Panc1 (cell line): Measurements from ENCODE around the gene AGR3. TPM values are rescaled to one million over a fixed set of nuclear protein-coding genes. Genes with fewer than 3 reads are reported as not detected.

Source experiments
- ATAC-seq: fragments of 200-7000 bp; cut with Tn5 transposase; 2 replicates; pipeline ENCODE4 v1.9.1; 2020; ENCODE audit warnings: mild to moderate bottlenecking, moderate library complexity
- BruUV-seq: library from RNA; stranded (reverse); fragments of 400-500 nt; replicated peaks from 2 replicates; lab custom pipeline; 2021; lab: Mats Ljungman, UMichigan
- CTCF ChIA-PET: fragments of 300-600 bp; sonication (Branson Sonifier 250); formaldehyde crosslinking; loops from one replicate; lab custom pipeline; 2022; ENCODE audit warnings: antibody characterized with exemption; lab: Charles Lee
- POLR2A ChIA-PET: fragments of 300-600 bp; sonication (Branson Sonifier 250); formaldehyde crosslinking; loops from one replicate; lab custom pipeline; 2022; ENCODE audit warnings: antibody characterized with exemption; lab: Charles Lee
- DNase-seq: peaks from one replicate; pipeline ENCODE4 v3.0.0-alpha.2; 2010; ENCODE audit warnings: low read depth, low spot score
- H3K27ac ChIP-seq: 2 replicates; pipeline ENCODE4 v1.5.1; 2011; ENCODE audit warnings: mild to moderate bottlenecking, low read length, inconsistent platforms
- H3K27me3 ChIP-seq: fragments of 200-500 bp; sonication (Bioruptor generic); 2 replicates; pipeline ENCODE4 v1.6.0; 2014; ENCODE audit warnings: low read length, inconsistent platforms; ENCODE audit not compliant: control insufficient read depth, insufficient read depth
- H3K36me3 ChIP-seq: fragments of 200-500 bp; sonication (Bioruptor generic); 2 replicates; pipeline ENCODE4 v1.5.1; 2014; ENCODE audit warnings: inconsistent platforms, mild to moderate bottlenecking, low read length, moderate library complexity; ENCODE audit not compliant: control insufficient read depth, insufficient read depth
- H3K4me1 ChIP-seq: 2 replicates; pipeline ENCODE4 v1.5.1; 2011; ENCODE audit warnings: inconsistent platforms, mild to moderate bottlenecking, low read length, moderate library complexity; ENCODE audit not compliant: control insufficient read depth, insufficient read depth
- H3K4me3 ChIP-seq, 2 experiments: 2 replicates each; pipeline ENCODE4 v1.5.1; 2011 to 2012; ENCODE audit warnings: low read depth in 2 of 2, low read length in 2 of 2, mild to moderate bottlenecking in 2 of 2, inconsistent platforms in 1 of 2, moderate library complexity in 1 of 2
- H3K9me3 ChIP-seq: fragments of 200-500 bp; sonication (Bioruptor generic); 2 replicates; pipeline ENCODE4 v1.5.1; 2014; ENCODE audit warnings: low read depth, mild to moderate bottlenecking, inconsistent platforms, low read length, moderate library complexity; ENCODE audit not compliant: control insufficient read depth, insufficient read depth
- CTCF ChIP-seq: fragments of 450-650 bp; IDR thresholded peaks from 2 replicates; pipeline ENCODE4 v1.5.1; 2017; ENCODE audit warnings: mild to moderate bottlenecking
- POLR2AphosphoS5 ChIP-seq: IDR thresholded peaks from 2 replicates; pipeline ENCODE4 v1.6.1; 2012; ENCODE audit warnings: mild to moderate bottlenecking, low read depth, low read length, moderate library complexity
- REST ChIP-seq, 2 experiments: IDR thresholded peaks; 2 replicates each; pipeline ENCODE4 v1.6.1; 2011 to 2012; ENCODE audit warnings: low read depth in 2 of 2, control low read depth in 1 of 2, low read length in 1 of 2, mild to moderate bottlenecking in 1 of 2, moderate library complexity in 1 of 2; ENCODE audit not compliant: insufficient read depth in 1 of 2
- SIN3A ChIP-seq: IDR thresholded peaks from 2 replicates; pipeline ENCODE4 v1.6.1; 2012; ENCODE audit warnings: low read depth, mild to moderate bottlenecking, low read length, moderate library complexity, borderline replicate concordance; ENCODE audit not compliant: insufficient read depth
- TCF7L2 ChIP-seq: IDR thresholded peaks from 2 replicates; pipeline ENCODE4 v1.6.1; 2011; ENCODE audit warnings: mild to moderate bottlenecking, low read depth, low read length, inconsistent platforms
- in situ Hi-C: cut with HindIII; loops from 2 replicates; pipeline ENCODE4 v1.10.0; 2016; ENCODE audit warnings: low sequenced_read_pairs, low pct_unique_long_range_greater_than_20kb
- intact Hi-C: fragments of 100-400 bp; cut with micrococcal nuclease; formaldehyde crosslinking; loops from one replicate; pipeline ENCODE4 v1.10.0; 2022; ENCODE audit not compliant: unreplicated experiment
- total RNA-seq: library from RNA; stranded (reverse); gene quantifications from one replicate; pipeline ENCODE4 v1.2.1, GENCODE V29; 2021; ENCODE audit not compliant: unreplicated experiment

Gene AGR3
- total RNA-seq, 1 experiment from 2014 or later: not detected

DNA sequence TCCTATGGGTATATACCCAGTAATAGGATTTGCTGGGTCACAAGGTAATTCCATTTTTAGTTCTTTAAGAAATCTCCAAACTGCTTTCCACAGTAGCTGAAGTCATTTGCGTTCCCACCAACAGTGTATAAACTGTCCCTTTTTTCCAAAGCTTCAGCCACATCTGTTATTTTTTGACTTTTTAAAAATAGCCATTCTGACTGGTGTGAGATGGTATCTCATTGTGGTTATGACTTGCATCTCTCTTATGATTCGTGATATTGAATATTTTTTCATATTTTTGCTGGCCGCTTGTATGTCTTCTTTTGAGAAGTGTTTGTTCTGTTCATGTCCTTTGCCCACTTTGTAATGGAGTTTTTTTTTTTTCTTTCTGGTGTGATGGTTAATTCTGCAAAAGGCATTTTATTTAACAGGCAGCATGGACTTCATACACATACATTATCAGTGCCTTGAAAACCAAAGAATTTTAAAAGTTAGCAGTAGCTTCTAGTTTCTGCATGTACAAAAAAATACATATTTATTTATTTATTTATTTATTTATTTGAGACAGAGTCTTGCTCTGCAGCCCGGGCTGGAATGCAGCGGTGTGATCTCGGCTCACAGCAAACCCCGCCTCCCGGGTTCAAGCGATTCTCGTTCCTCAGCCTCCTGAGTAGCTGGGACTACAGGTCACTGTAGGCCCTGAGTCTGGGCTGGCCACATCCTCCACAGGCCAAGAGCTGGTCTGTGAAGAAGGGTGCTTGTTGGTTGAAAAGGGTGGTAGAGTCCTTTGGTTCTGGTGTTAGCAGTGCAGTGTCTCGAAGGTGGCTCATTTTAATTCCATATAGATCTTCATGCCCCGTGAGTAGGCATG is 32.3 kb downstream of the AGR3 start:
- POLR2A ChIA-PET: interaction anchor here (0.7 kb wide), 1 partner anchor 151 kb away, joined by 5 read pairs; no protein-coding TSS in a partner anchor
- BruUV-seq: no TSS peak
- Histone ChIP-seq H3K27me3 (no peaks in the 10 kb centered on the region), H3K27ac (peak overlapping the region; percentile 95; the same call in 1 of the 2 replicates), H3K9me3 (no peaks in the 10 kb centered on the region), H3K4me1 (peaks cover 24% of the 10 kb centered on the region), H3K4me3 (no peak overlapping the region), H3K36me3 (no peaks in the 10 kb centered on the region)
- TF ChIP-seq POLR2AphosphoS5 (no peak), REST (IDR thresholded peaks at IDR 0.05; ENCODE audit: insufficient read depth in 1 of 2, low read depth in 2 of 2, low read length in 1 of 2) (no peak), SIN3A (no peak), TCF7L2 (no peak), CTCF (no peak)
- intact Hi-C loops (no loop called here), in situ Hi-C loops (no loop called here)
- DNase-seq (no peak), ATAC-seq (no peak)
- CTCF ChIA-PET: no interaction called here

DNA sequence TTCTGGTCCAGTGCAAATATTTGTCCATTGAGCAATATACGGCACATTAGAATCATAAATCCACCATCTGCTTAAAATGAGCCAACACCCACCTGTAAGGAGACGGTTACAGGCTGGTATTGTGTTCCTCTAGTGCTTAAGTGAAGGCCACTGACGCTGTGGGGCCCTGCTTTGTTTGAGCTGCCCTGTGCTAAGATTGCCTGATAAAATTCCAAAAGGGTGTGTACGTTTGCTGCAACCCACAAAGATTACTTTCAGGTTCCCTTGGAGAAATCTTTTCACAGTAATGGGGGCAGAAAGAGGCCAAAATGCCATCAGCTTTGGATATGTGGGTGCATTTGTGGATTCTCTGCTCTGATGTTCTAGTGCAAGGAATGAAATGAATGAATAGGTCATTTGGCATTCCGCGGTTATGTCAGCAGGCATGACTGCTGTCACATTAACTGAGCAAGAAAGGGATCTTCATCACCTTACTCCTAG is 34.4 kb downstream of the AGR3 start:
- in situ Hi-C loops: no loop called here
- Histone ChIP-seq H3K4me1 (peaks cover 24% of the 10 kb centered on the region), H3K4me3 (peak overlapping the region; percentile 6 to 40; a peak in 3 of 4 replicates), H3K27ac (peak overlapping the region; percentile 95), H3K36me3 (no peaks in the 10 kb centered on the region), H3K27me3 (no peaks in the 10 kb centered on the region), H3K9me3 (no peaks in the 10 kb centered on the region)
- ChIA-PET POLR2A (interaction anchor here (0.6 to 0.9 kb wide), 3 partner anchors 31 to 135 kb away, joined by 3 to 21 read pairs (median 3); no protein-coding TSS in a partner anchor), CTCF (interaction anchor here (1.1 kb wide), 1 partner anchor 45 kb away, joined by 3 read pairs; no protein-coding TSS in a partner anchor)
- peak; percentile 99 for ATAC-seq
- TF ChIP-seq REST (IDR thresholded peaks at IDR 0.05; ENCODE audit: insufficient read depth in 1 of 2, low read depth in 2 of 2, low read length in 1 of 2) (0 out of 4 replicates have a peak, but pooled peaks of 1 of the 2 experiments have one; percentile 25), SIN3A (0 out of 2 replicates have a peak, but pooled peaks have one; percentile 51), POLR2AphosphoS5 (peak; percentile 56; the same call in 1 of the 2 replicates), TCF7L2 (peak; percentile 94), CTCF (no peak)
- BruUV-seq: no TSS peak
- intact Hi-C loops: loop anchor here (2.0 kb wide), 1 partner anchor 43 kb away; the partner anchor contains the start of gene AGR2
- peak; percentile 89 for DNase-seq
